K562 (cell line): ENCODE measurements around the gene LPXN. TPM values are rescaled to one million over a fixed set of nuclear protein-coding genes. Genes with fewer than 3 reads are reported as not detected.

Experiments
- ATAC-seq: fragments of 200-7000 bp; cut with Tn5 transposase; 3 replicates; pipeline ENCODE4 v1.9.1; 2020; ENCODE audit warnings: moderate library complexity
- BruUV-seq: library from RNA; stranded (reverse); fragments of 400-500 nt; replicated peaks from 2 replicates; lab custom pipeline; 2021; lab: Mats Ljungman, UMichigan
- CTCF ChIA-PET: fragments of 300-600 bp; formaldehyde crosslinking; extraction: SDS; loops from one replicate; lab custom pipeline; 2021; ENCODE audit warnings: low intra/inter-chr PET ratio; lab: Yijun Ruan, JAX
- POLR2A ChIA-PET: fragments of 300-600, 350-650 bp; sonication (Branson Sonifier 250); formaldehyde crosslinking; extraction: SDS; loops from one replicate; lab custom pipeline; 2021; ENCODE audit warnings: antibody characterized with exemption, inconsistent platforms; lab: Yijun Ruan, JAX
- DNase-seq, 4 experiments: peaks; one replicate each; pipeline versions ENCODE4 v3.0.0 to v3.0.0-alpha.2; 2011 to 2018; ENCODE audit warnings: low spot score in 3 of 4, mixed read lengths in 3 of 4; ENCODE audit errors: extremely low read depth in 1 of 4
- FAIRE-seq: peaks from 2 replicates; lab custom pipeline; 2011; peaks lifted over from hg19 to GRCh38; lab: Jason Lieb, UNC
- H2AFZ ChIP-seq: 2 replicates; pipeline ENCODE4 v1.6.0; 2011; ENCODE audit warnings: low read depth, low read length, control low read depth, inconsistent platforms
- H3K27ac ChIP-seq: fragments of 200-600 bp; 3 replicates; pipeline ENCODE4 v1.8.0; 2011; ENCODE audit warnings: low read depth, mild to moderate bottlenecking, control low read depth, inconsistent platforms, low read length, moderate library complexity, mixed read lengths; ENCODE audit errors: extremely low read depth
- H3K27me3 ChIP-seq, 2 experiments: fragments of 300-600 bp in 1 of 2; 2 replicates in 1 of 2; 3 replicates in 1 of 2; pipeline versions ENCODE4 v1.6.0 to v1.8.0; 2011; ENCODE audit warnings: inconsistent platforms in 2 of 2, low read length in 2 of 2, mild to moderate bottlenecking in 1 of 2, mixed read lengths in 1 of 2, moderate library complexity in 1 of 2; ENCODE audit not compliant: control insufficient read depth in 2 of 2, insufficient read depth in 2 of 2
- H3K36me3 ChIP-seq: fragments of 300-600 bp; 3 replicates; pipeline ENCODE4 v1.8.0; 2011; ENCODE audit warnings: mild to moderate bottlenecking, low read length, inconsistent platforms; ENCODE audit not compliant: control insufficient read depth, insufficient read depth
- H3K4me1 ChIP-seq, 2 experiments: fragments of 200-600 bp in 1 of 2; replicated peaks in 1 of 2; 2 replicates in 1 of 2; 3 replicates in 1 of 2; pipeline versions ENCODE4 v1.5.1 to v1.8.0; 2011; ENCODE audit warnings: inconsistent platforms in 2 of 2, low read length in 2 of 2, mild to moderate bottlenecking in 1 of 2, mixed read lengths in 1 of 2, moderate library complexity in 1 of 2; ENCODE audit not compliant: control insufficient read depth in 2 of 2, insufficient read depth in 2 of 2
- H3K4me2 ChIP-seq: 2 replicates; pipeline ENCODE4 v1.6.1; 2011; ENCODE audit warnings: low read length, control low read depth, inconsistent platforms, mixed read lengths; ENCODE audit not compliant: insufficient read depth
- H3K4me3 ChIP-seq: fragments of 200-600 bp; sonication (generic), shearing (Covaris generic); 2 replicates; pipeline ENCODE4 v1.5.1; 2016; ENCODE audit warnings: control low read depth, inconsistent platforms
- H3K79me2 ChIP-seq: fragments of 200-600 bp; 3 replicates; pipeline ENCODE4 v1.8.0; 2011; ENCODE audit warnings: low read length, inconsistent platforms; ENCODE audit not compliant: control insufficient read depth, insufficient read depth
- H3K9ac ChIP-seq, 2 experiments: 2 replicates each; pipeline versions ENCODE4 v1.6.0 to v1.6.1; 2011; ENCODE audit warnings: low read depth in 2 of 2, low read length in 2 of 2, control low read depth in 1 of 2, inconsistent platforms in 1 of 2, mild to moderate bottlenecking in 1 of 2, mixed read lengths in 1 of 2; ENCODE audit not compliant: insufficient read depth in 1 of 2
- H3K9me1 ChIP-seq: one replicate; pipeline ENCODE4 v1.6.0; 2011; ENCODE audit warnings: inconsistent platforms, mild to moderate bottlenecking, low read length, moderate library complexity; ENCODE audit not compliant: control insufficient read depth, insufficient read depth
- H3K9me3 ChIP-seq: replicated peaks from 2 replicates; pipeline ENCODE4 v1.5.1; 2011; ENCODE audit warnings: low read depth, low read length, inconsistent platforms; ENCODE audit not compliant: control insufficient read depth, insufficient read depth
- H4K20me1 ChIP-seq: replicated peaks from 2 replicates; pipeline ENCODE4 v1.6.1; 2011; ENCODE audit warnings: low read length, inconsistent platforms, mixed read lengths; ENCODE audit not compliant: control insufficient read depth, insufficient read depth
- BRD4 ChIP-seq: fragments of 200-600 bp; sonication (generic); IDR thresholded peaks from 2 replicates; pipeline ENCODE4 v1.6.1; 2017; ENCODE audit warnings: inconsistent platforms
- CEBPB ChIP-seq: fragments of 450-650 bp; IDR thresholded peaks from 2 replicates; pipeline ENCODE4 v1.6.1; 2016; ENCODE audit warnings: missing genetic modification characterization, missing compliant biosample characterization
- FOXP4 ChIP-seq: sonication (generic); formaldehyde crosslinking; IDR thresholded peaks from 2 replicates; pipeline ENCODE4 v1.8.0; 2022; ENCODE audit warnings: mild to moderate bottlenecking, missing genetic modification reagents, borderline replicate concordance
- GATA2 ChIP-seq: sonication (generic); formaldehyde crosslinking; IDR thresholded peaks from 2 replicates; pipeline ENCODE4 v1.4.0; 2020; ENCODE audit warnings: mild to moderate bottlenecking, missing genetic modification reagents
- GMEB1 ChIP-seq: fragments of 250-450 bp; sonication (Bioruptor Pico); IDR thresholded peaks from 2 replicates; pipeline ENCODE4 v1.4.0; 2020; ENCODE audit warnings: mild to moderate bottlenecking
- HDAC1 ChIP-seq, 2 experiments: fragments of 450-650 bp; IDR thresholded peaks; 2 replicates each; pipeline ENCODE4 v1.6.1; 2016 to 2017; ENCODE audit warnings: inconsistent platforms in 1 of 2, mild to moderate bottlenecking in 1 of 2, moderate library complexity in 1 of 2
- HIVEP1 ChIP-seq: fragments of 250-450 bp; sonication (Bioruptor Pico); IDR thresholded peaks from 2 replicates; pipeline ENCODE4 v1.4.0; 2020; ENCODE audit warnings: mild to moderate bottlenecking
- POLR2AphosphoS5 ChIP-seq: IDR thresholded peaks from 2 replicates; pipeline ENCODE4 v1.6.1; 2011; ENCODE audit warnings: mild to moderate bottlenecking, low read depth, low read length, moderate library complexity; ENCODE audit not compliant: control insufficient read depth, insufficient read depth
- TBL1XR1 ChIP-seq, 2 experiments: IDR thresholded peaks; 2 replicates each; pipeline ENCODE4 v1.6.1; 2012; ENCODE audit warnings: improper control_type of control experiment in 2 of 2, low read length in 2 of 2, mild to moderate bottlenecking in 1 of 2
- ZBTB5 ChIP-seq: fragments of 450-650 bp; IDR thresholded peaks from 2 replicates; pipeline ENCODE4 v1.6.1; 2017; ENCODE audit warnings: antibody characterized with exemption
- ZNF316 ChIP-seq: fragments of 450-650 bp; IDR thresholded peaks from 2 replicates; pipeline ENCODE4 v1.6.1; 2016
- ZNF639 ChIP-seq, 2 experiments: fragments of 200-800 bp in 1 of 2; sonication (Bioruptor generic) in 1 of 2; sonication (generic) in 1 of 2; formaldehyde crosslinking in 1 of 2; IDR thresholded peaks in 1 of 2; conservative IDR thresholded peaks in 1 of 2; 2 replicates each; pipeline versions ENCODE4 v1.5.0 to v1.6.1; 2016 to 2020; ENCODE audit warnings: missing compliant biosample characterization in 1 of 2, missing genetic modification characterization in 1 of 2, missing genetic modification reagents in 1 of 2
- in situ Hi-C: fragments of 300-500 bp; cut with MboI; formaldehyde crosslinking; loops from 4 replicates; pipeline ENCODE4 v1.15.0; 2018; ENCODE audit warnings: inconsistent platforms, mixed read lengths
- intact Hi-C: fragments of 100-400 bp; cut with micrococcal nuclease; formaldehyde crosslinking; loops from 2 replicates; pipeline ENCODE4 v1.14.2; 2022
- polyA plus RNA-seq, 8 experiments: library from polyadenylated mRNA; depleted of rRNA in 4 of 8; stranded (reverse) in 5 of 8; unstranded in 3 of 8; fragments of >200 nt; fragmentation: Nextera tagmentation in 2 of 8; fragmentation: Illumina TruSeq in 1 of 8; extraction: Ambion mirVana in 2 of 8; extraction: Trizol in 1 of 8; gene quantifications; 2 replicates each; pipeline versions ENCODE4 v1.2.1 to v1.2.3, GENCODE V29; 2011 to 2014; ENCODE audit warnings: inconsistent platforms in 1 of 8, missing spikeins in 1 of 8
- total RNA-seq, 7 experiments: library from RNA; depleted of rRNA in 6 of 7; stranded (reverse); fragments of >200 nt in 6 of 7; fragmentation: Illumina TruSeq in 2 of 7; extraction: Trizol in 2 of 7; gene quantifications; 2 replicates each; pipeline versions ENCODE4 v1.2.1 to v1.2.3, GENCODE V29; 2011 to 2021; ENCODE audit warnings: low replicate concordance in 1 of 7

Gene LPXN
- total and polyA plus RNA-seq, 9 of the 15 experiments (the other 6 are each of a cell fraction or from before 2014, with no cell fraction given) = 0.73 to 3.1 (median 2.0) TPM

- TF ChIP-seq HDAC1 (IDR thresholded peaks at IDR 0.05) (no peak), TBL1XR1 (IDR thresholded peaks at IDR 0.05; ENCODE audit: low read length in 2 of 2) (no peak), ZBTB5 (no peak)
- TF ChIP-seq, all 486 proteins: peak for 0
Observed at GRCh38 chr11:58495906-58496305, 79.8 kb downstream of the LPXN start (continued).

- intact Hi-C loops (no loop called here), in situ Hi-C loops (no loop called here)
- no peaks in the 10 kb centered on the region; a peak in 1 of 5 replicates for H3K27me3 ChIP-seq
- ChIA-PET CTCF (no interaction called here), POLR2A (no interaction called here)
- H3K27ac ChIP-seq = no peak overlapping the region
- H3K4me3 ChIP-seq = no peak overlapping the region
- H3K9me1 ChIP-seq = no peaks in the 10 kb centered on the region
- no peak overlapping the region for H3K4me2 ChIP-seq
- DNase-seq = no peak
- no peaks in the 10 kb centered on the region for H3K9me3 ChIP-seq
- H3K36me3 ChIP-seq = no peaks in the 10 kb centered on the region
- no peak overlapping the region for H3K9ac ChIP-seq
- no peaks in the 10 kb centered on the region for H4K20me1 ChIP-seq
- no TSS peak for BruUV-seq
- FAIRE-seq = no peak
- ATAC-seq = no peak
- H3K4me1 ChIP-seq = no peaks in the 10 kb centered on the region
- no peak overlapping the region for H2AFZ ChIP-seq
- H3K79me2 ChIP-seq = no peaks in the 10 kb centered on the region
- TF ChIP-seq BRD4 (no peak), GATA2 (CRISPR knock-in tag) (no peak), HIVEP1 (CRISPR knock-in tag) (no peak), ZNF316 (no peak), FOXP4 (no peak), ZNF639 (CRISPR knock-in tag; conservative IDR thresholded peaks at IDR 0.05 in 1 of 2, IDR thresholded peaks at IDR 0.05 in 1 of 2) (no peak), GMEB1 (no peak), POLR2AphosphoS5 (no peak), CEBPB (tag) (no peak), HDAC1 (IDR thresholded peaks at IDR 0.05) (no peak)
Observed at GRCh38 chr11:58494101-58494500, 81.6 kb downstream of the LPXN start.
